GM13977 (cell line): ENCODE data around the gene AKR1B1.

Experiments used
- DNase-seq: peaks from one replicate; pipeline ENCODE4 v3.0.0; 2012; ENCODE audit warnings: low spot score
- CTCF ChIP-seq: IDR thresholded peaks from 2 replicates; pipeline ENCODE4 v1.5.1; 2012; ENCODE audit warnings: mild to moderate bottlenecking, control low read depth; ENCODE audit not compliant: insufficient read depth; ENCODE audit errors: extremely low read depth, missing control alignments
- in situ Hi-C: fragments of 300-500 bp; cut with MboI; formaldehyde crosslinking; loops from one replicate; pipeline ENCODE4 v1.12.0; 2022; ENCODE audit warnings: low sequenced_read_pairs, low pct_unique_long_range_greater_than_20kb, mixed read lengths, inconsistent platforms; ENCODE audit not compliant: unreplicated experiment

Gene AKR1B1

GRCh38 chr7:134458806-134459698, at the start of gene AKR1B1:
AKR1B1 (minus strand) TSS chr7:134459100; CDS start chr7:134459062, 38 bp downstream.
- TF ChIP-seq CTCF = peak; percentile 69
- in situ Hi-C loops = no loop called here
- DNase-seq = peak; percentile 96

GRCh38 chr7:134505856-134506255, 47.0 kb upstream of the AKR1B1 start:
- DNase-seq = no peak
- TF ChIP-seq CTCF = no peak
- in situ Hi-C loops = no loop called here

DNA sequence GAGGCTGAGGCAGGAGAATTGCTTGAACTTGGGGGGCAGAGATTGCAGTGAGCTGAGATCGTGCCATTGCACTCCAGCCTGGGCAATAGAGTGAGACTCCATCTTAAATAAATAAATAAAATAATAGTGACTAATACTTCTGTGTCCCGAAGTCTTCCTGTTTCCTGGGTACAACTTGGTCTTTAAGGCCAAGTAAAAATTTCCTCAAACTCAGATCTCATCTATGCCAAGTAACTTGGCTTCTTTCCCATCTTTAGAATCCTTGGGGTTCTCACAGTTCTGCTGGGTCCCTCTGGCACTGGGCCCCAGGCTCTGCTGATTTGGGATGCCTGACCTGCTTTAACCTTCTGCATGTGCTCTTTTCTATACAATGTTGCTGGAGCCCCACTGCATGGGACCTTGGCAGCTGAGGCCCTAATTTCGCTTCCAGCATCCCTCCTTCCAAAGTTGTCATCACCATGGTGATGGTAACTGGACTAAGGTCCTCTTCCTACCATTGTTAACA, 45.8 kb upstream of the AKR1B1 start:
- in situ Hi-C loops = no loop called here
- no peak for DNase-seq
- TF ChIP-seq CTCF = no peak

DNA sequence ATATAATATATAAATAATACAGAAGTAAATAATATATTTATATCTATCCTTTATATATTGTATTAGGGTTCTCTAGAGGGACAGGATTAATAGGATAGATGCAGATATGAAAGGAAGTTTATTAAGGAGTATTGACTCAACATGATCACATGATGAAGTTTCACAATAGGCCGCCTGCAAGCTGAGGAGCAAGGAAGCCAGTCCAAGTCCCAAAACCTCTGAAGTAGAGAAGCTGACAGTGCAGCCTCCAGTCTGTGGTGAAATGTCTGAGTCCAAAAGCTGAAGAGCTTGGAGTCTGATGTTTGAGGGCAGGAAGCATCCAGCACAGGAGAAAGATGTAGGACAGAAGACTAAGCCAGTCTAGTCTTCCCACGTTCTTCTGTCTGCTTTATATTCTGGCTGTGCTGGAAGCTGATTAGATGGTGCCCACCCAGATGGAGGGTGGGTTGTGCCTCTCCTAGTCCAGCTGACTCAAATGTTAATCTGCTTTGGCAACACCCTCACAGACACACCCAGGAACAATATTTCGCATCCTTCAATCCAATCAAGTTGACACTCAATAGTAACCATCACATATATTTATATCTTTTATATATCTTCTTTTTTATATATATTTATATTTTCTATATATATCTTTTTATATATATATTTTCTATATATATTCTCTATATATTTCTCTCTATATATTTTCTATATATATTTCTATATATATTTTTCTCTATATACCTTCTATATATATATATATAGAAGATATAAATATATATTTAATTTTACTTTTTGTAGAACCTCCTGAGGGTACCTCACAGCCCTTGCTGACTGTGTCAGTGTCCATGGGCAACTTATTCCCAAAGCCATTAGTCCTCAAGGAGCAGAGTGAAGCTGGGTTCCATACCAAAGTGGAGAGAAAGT, 43.8 kb upstream of the AKR1B1 start:
- in situ Hi-C loops = no loop called here
- DNase-seq = no peak
- no peak for TF ChIP-seq CTCF

DNA sequence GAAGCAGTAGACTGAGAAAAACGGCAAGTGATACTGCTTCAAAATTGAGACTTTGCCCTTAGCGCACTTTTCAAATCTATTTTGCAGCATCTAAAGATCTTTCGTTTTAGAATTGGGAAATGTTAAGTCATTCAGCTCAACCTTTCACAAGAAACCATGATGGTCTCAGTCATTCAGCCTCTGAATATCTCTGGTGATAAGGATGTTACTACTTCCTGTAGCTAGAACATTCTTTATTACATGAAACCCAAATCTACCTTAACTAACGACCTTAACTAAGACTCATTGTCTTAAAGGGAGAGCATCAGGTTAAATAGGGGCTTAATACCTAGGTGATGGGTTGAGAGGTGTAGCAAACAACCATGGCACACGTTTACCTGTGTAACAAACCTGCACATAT, 42.1 kb upstream of the AKR1B1 start:
- in situ Hi-C loops = no loop called here
- DNase-seq = no peak
- no peak for TF ChIP-seq CTCF

GRCh38 chr7:134500406-134500805, 41.5 kb upstream of the AKR1B1 start:
- TF ChIP-seq CTCF = no peak
- in situ Hi-C loops = no loop called here
- DNase-seq = no peak
